OCI-LY3 (cell line): ENCODE results near the gene MAGI2.

ENCODE experiments used
- H2AFZ ChIP-seq: fragments of 200-600, 300-600 bp; shearing (Covaris generic); 2 replicates; pipeline ENCODE4 v1.6.0; 2014; ENCODE audit warnings: antibody characterized with exemption, low read depth, low read length
- H3K27ac ChIP-seq: fragments of 200-600, 300-600 bp; sonication (generic); 2 replicates; pipeline ENCODE4 v1.5.1; 2014; ENCODE audit warnings: mild to moderate bottlenecking, low read length, moderate library complexity, mixed read lengths
- H3K27me3 ChIP-seq: fragments of 200-600, 300-600 bp; sonication (generic); 2 replicates; pipeline ENCODE4 v1.6.1; 2014; ENCODE audit warnings: low read depth, low read length, mixed read lengths
- H3K36me3 ChIP-seq: fragments of 200-600, 300-600 bp; sonication (generic); replicated peaks from 2 replicates; pipeline ENCODE3; 2014; ENCODE audit warnings: low read depth, low read length, mixed read lengths
- H3K4me1 ChIP-seq: fragments of 300-600, 200-600 bp; sonication (generic); 2 replicates; pipeline ENCODE4 v1.6.1; 2014; ENCODE audit warnings: low read length, mixed read lengths
- H3K4me2 ChIP-seq: fragments of 200-600, 300-600 bp; sonication (generic); 2 replicates; pipeline ENCODE4 v1.6.1; 2014; ENCODE audit warnings: low read length, mixed read lengths
- H3K4me3 ChIP-seq: fragments of 300-600, 200-600 bp; sonication (generic); 2 replicates; pipeline ENCODE4 v1.5.1; 2014; ENCODE audit warnings: antibody characterized with exemption, mild to moderate bottlenecking, low read length, moderate library complexity
- H3K79me2 ChIP-seq: fragments of 300-600, 200-600 bp; shearing (Covaris generic); 2 replicates; pipeline ENCODE4 v1.6.1; 2014; ENCODE audit warnings: mild to moderate bottlenecking, low read length, mixed read lengths
- H3K9ac ChIP-seq: fragments of 300-600, 200-600 bp; shearing (Covaris generic); 2 replicates; pipeline ENCODE4 v1.6.0; 2014; ENCODE audit warnings: mild to moderate bottlenecking, low read length, moderate library complexity
- H3K9me3 ChIP-seq: fragments of 200-600, 300-600 bp; shearing (Covaris generic); 2 replicates; pipeline ENCODE4 v1.6.1; 2014; ENCODE audit warnings: low read length, mixed read lengths; ENCODE audit not compliant: insufficient read depth
- H4K20me1 ChIP-seq: fragments of 200-600, 300-600 bp; sonication (generic); 2 replicates; pipeline ENCODE4 v1.6.1; 2016; ENCODE audit warnings: low read length, mixed read lengths; ENCODE audit not compliant: insufficient read depth
- EZH2phosphoT487 ChIP-seq: fragments of 200-600 bp; shearing (Covaris generic); IDR thresholded peaks from 2 replicates; pipeline ENCODE4 v1.6.1; 2018; ENCODE audit warnings: antibody characterized with exemption, mixed run types, low read depth
- TF ChIP-seq, protein P1 (sequence below): fragments of 200-600, 300-600 bp; sonication (generic); IDR thresholded peaks from 2 replicates; pipeline ENCODE4 v1.5.1; 2014; ENCODE audit warnings: antibody characterized with exemption, low read length, low read depth

The MAGI2 gene

DNA sequence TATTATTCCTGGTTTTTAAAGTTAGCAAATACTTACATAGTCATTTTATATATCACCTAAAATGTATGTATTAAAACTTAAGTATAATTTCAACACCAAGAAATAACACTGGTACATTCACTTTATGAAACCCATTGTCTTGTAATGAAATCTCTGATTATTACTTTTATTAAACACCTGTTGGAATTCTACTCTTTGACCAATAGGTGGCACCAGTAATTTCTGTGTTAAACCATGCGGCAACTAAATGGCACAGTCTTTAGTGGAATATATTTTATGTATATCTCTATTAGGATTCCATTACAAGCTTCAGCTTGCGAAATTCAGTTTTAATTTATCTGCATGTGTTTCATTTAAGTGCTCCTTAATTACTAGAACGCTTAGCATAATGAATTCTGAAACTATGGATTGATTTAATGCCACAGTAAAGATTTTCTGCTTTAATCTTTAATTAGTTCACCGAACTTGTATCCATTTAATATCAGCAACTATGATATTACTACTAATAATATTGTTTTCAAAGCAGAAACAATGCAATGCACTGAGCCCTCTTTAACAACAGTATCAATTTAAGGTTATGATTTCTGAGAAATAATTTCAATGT lies 181.3 kb downstream of the MAGI2 start:
- no peak overlapping the region for H3K4me3 ChIP-seq
- H3K79me2 ChIP-seq = no peaks in the 10 kb centered on the region
- TF ChIP-seq EZH2phosphoT487 = no peak
- TF ChIP-seq, protein P1, sequence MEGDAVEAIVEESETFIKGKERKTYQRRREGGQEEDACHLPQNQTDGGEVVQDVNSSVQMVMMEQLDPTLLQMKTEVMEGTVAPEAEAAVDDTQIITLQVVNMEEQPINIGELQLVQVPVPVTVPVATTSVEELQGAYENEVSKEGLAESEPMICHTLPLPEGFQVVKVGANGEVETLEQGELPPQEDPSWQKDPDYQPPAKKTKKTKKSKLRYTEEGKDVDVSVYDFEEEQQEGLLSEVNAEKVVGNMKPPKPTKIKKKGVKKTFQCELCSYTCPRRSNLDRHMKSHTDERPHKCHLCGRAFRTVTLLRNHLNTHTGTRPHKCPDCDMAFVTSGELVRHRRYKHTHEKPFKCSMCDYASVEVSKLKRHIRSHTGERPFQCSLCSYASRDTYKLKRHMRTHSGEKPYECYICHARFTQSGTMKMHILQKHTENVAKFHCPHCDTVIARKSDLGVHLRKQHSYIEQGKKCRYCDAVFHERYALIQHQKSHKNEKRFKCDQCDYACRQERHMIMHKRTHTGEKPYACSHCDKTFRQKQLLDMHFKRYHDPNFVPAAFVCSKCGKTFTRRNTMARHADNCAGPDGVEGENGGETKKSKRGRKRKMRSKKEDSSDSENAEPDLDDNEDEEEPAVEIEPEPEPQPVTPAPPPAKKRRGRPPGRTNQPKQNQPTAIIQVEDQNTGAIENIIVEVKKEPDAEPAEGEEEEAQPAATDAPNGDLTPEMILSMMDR = peak; percentile 74
- no peak overlapping the region for H3K9ac ChIP-seq
- no peaks in the 10 kb centered on the region for H3K36me3 ChIP-seq
- H2AFZ ChIP-seq = no peak overlapping the region
- H4K20me1 ChIP-seq = no peaks in the 10 kb centered on the region
- H3K27ac ChIP-seq = no peak overlapping the region
- H3K9me3 ChIP-seq = no peaks in the 10 kb centered on the region
- H3K4me1 ChIP-seq = no peaks in the 10 kb centered on the region
- no peak overlapping the region for H3K4me2 ChIP-seq
- H3K27me3 ChIP-seq = no peaks in the 10 kb centered on the region

DNA sequence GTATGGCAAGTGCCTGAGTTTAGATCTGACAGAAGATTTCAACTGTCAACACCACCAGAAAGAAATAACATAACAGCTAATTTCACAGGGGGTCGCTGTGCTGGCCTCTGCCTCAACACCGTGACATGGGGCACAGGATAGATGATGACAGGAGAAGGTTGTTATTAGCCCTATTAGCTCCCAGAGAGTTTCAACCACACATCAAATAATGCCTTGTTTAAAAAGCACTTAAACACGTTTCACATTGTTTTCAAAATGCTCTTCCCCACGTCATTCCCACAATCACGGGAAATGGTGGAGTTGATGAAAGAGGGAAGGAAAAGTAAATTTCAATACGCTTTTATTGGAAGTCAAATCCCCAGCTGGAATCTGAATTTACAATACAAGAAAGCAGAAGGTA lies 184.7 kb downstream of the MAGI2 start:
- Histone ChIP-seq H3K27me3 (no peaks in the 10 kb centered on the region), H3K36me3 (no peaks in the 10 kb centered on the region), H3K27ac (no peak overlapping the region), H3K9ac (no peak overlapping the region), H2AFZ (no peak overlapping the region), H3K4me3 (no peak overlapping the region), H3K4me1 (no peaks in the 10 kb centered on the region), H3K79me2 (no peaks in the 10 kb centered on the region), H3K4me2 (no peak overlapping the region), H3K9me3 (no peaks in the 10 kb centered on the region), H4K20me1 (no peaks in the 10 kb centered on the region)
- no peak for TF ChIP-seq EZH2phosphoT487
- TF ChIP-seq, protein P1 = no peak

DNA sequence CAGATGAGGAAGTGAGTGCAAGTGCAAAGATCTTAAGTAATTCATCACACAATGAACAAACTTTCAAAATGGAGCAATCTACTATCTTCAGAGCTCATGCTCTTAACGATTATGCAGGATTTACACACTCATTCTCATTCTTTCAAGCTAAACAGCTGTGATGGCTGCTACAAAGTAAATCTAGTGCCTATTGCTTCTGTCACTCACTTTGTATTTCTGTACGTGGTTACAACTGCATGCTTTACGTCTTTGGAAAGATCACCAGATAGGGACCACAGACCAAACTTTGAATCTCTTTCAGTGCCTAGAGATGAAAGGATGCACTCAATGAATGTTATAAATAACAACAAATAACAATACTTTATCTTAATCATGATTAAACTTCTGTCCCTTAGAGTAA lies 194.6 kb downstream of the MAGI2 start:
- no peaks in the 10 kb centered on the region for H3K9me3 ChIP-seq
- H3K4me2 ChIP-seq = no peak overlapping the region
- no peaks in the 10 kb centered on the region for H3K27me3 ChIP-seq
- no peak overlapping the region for H3K27ac ChIP-seq
- H4K20me1 ChIP-seq = no peaks in the 10 kb centered on the region
- TF ChIP-seq EZH2phosphoT487 = no peak
- TF ChIP-seq, protein P1 = no peak
- no peak overlapping the region for H3K4me3 ChIP-seq
- H2AFZ ChIP-seq = no peak overlapping the region
- no peaks in the 10 kb centered on the region for H3K4me1 ChIP-seq
- H3K9ac ChIP-seq = no peak overlapping the region
- no peaks in the 10 kb centered on the region for H3K36me3 ChIP-seq
- no peaks in the 10 kb centered on the region for H3K79me2 ChIP-seq

DNA sequence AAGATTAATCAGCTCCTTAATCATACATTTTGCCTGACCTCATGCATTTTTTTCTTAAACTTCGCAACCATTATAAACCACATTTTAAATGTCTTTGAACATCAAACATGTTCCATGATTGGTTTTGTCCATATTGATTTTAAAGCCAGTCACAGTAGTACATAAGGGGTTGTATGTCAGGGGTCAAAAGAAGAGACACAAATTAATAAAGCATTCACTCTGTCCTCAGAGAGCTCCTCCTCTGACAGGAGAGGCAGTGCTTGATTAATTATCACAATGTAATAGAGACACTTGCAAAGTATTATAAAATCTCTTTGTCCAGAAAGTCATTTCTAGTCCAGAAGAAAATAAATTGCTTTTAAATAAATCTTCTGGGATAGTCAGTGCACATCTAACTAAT lies 195.5 kb downstream of the MAGI2 start:
- no peaks in the 10 kb centered on the region for H3K79me2 ChIP-seq
- H3K36me3 ChIP-seq = no peaks in the 10 kb centered on the region
- no peak overlapping the region for H3K27ac ChIP-seq
- H2AFZ ChIP-seq = no peak overlapping the region
- H3K27me3 ChIP-seq = no peaks in the 10 kb centered on the region
- H3K4me2 ChIP-seq = no peak overlapping the region
- H3K9ac ChIP-seq = no peak overlapping the region
- H3K4me3 ChIP-seq = no peak overlapping the region
- TF ChIP-seq EZH2phosphoT487 = no peak
- TF ChIP-seq, protein P1 = no peak
- H3K4me1 ChIP-seq = no peaks in the 10 kb centered on the region
- H3K9me3 ChIP-seq = no peaks in the 10 kb centered on the region
- no peaks in the 10 kb centered on the region for H4K20me1 ChIP-seq
